K562 (cell line): Measurements from ENCODE around the gene ASB18. TPM values are rescaled to one million over a fixed set of nuclear protein-coding genes. Genes with fewer than 3 reads are reported as not detected.

Experiments
- ATAC-seq: fragments of 200-7000 bp; cut with Tn5 transposase; 3 replicates; pipeline ENCODE4 v1.9.1; 2020; ENCODE audit warnings: moderate library complexity
- BruUV-seq: library from RNA; stranded (reverse); fragments of 400-500 nt; replicated peaks from 2 replicates; lab custom pipeline; 2021; lab: Mats Ljungman, UMichigan
- CTCF ChIA-PET: fragments of 300-600 bp; formaldehyde crosslinking; extraction: SDS; loops from one replicate; lab custom pipeline; 2021; ENCODE audit warnings: low intra/inter-chr PET ratio; lab: Yijun Ruan, JAX
- POLR2A ChIA-PET: fragments of 300-600, 350-650 bp; sonication (Branson Sonifier 250); formaldehyde crosslinking; extraction: SDS; loops from one replicate; lab custom pipeline; 2021; ENCODE audit warnings: antibody characterized with exemption, inconsistent platforms; lab: Yijun Ruan, JAX
- DNase-seq, 4 experiments: peaks; one replicate each; pipeline versions ENCODE4 v3.0.0 to v3.0.0-alpha.2; 2011 to 2018; ENCODE audit warnings: low spot score in 3 of 4, mixed read lengths in 3 of 4; ENCODE audit errors: extremely low read depth in 1 of 4
- FAIRE-seq: peaks from 2 replicates; lab custom pipeline; 2011; peaks lifted over from hg19 to GRCh38; lab: Jason Lieb, UNC
- H2AFZ ChIP-seq: 2 replicates; pipeline ENCODE4 v1.6.0; 2011; ENCODE audit warnings: low read depth, low read length, control low read depth, inconsistent platforms
- H3K27ac ChIP-seq: fragments of 200-600 bp; 3 replicates; pipeline ENCODE4 v1.8.0; 2011; ENCODE audit warnings: low read depth, mild to moderate bottlenecking, control low read depth, inconsistent platforms, low read length, moderate library complexity, mixed read lengths; ENCODE audit errors: extremely low read depth
- H3K27me3 ChIP-seq, 2 experiments: fragments of 300-600 bp in 1 of 2; 2 replicates in 1 of 2; 3 replicates in 1 of 2; pipeline versions ENCODE4 v1.6.0 to v1.8.0; 2011; ENCODE audit warnings: inconsistent platforms in 2 of 2, low read length in 2 of 2, mild to moderate bottlenecking in 1 of 2, mixed read lengths in 1 of 2, moderate library complexity in 1 of 2; ENCODE audit not compliant: control insufficient read depth in 2 of 2, insufficient read depth in 2 of 2
- H3K36me3 ChIP-seq: fragments of 300-600 bp; 3 replicates; pipeline ENCODE4 v1.8.0; 2011; ENCODE audit warnings: mild to moderate bottlenecking, low read length, inconsistent platforms; ENCODE audit not compliant: control insufficient read depth, insufficient read depth
- H3K4me1 ChIP-seq, 2 experiments: fragments of 200-600 bp in 1 of 2; replicated peaks in 1 of 2; 2 replicates in 1 of 2; 3 replicates in 1 of 2; pipeline versions ENCODE4 v1.5.1 to v1.8.0; 2011; ENCODE audit warnings: inconsistent platforms in 2 of 2, low read length in 2 of 2, mild to moderate bottlenecking in 1 of 2, mixed read lengths in 1 of 2, moderate library complexity in 1 of 2; ENCODE audit not compliant: control insufficient read depth in 2 of 2, insufficient read depth in 2 of 2
- H3K4me2 ChIP-seq: 2 replicates; pipeline ENCODE4 v1.6.1; 2011; ENCODE audit warnings: low read length, control low read depth, inconsistent platforms, mixed read lengths; ENCODE audit not compliant: insufficient read depth
- H3K4me3 ChIP-seq: fragments of 200-600 bp; sonication (generic), shearing (Covaris generic); 2 replicates; pipeline ENCODE4 v1.5.1; 2016; ENCODE audit warnings: control low read depth, inconsistent platforms
- H3K79me2 ChIP-seq: fragments of 200-600 bp; 3 replicates; pipeline ENCODE4 v1.8.0; 2011; ENCODE audit warnings: low read length, inconsistent platforms; ENCODE audit not compliant: control insufficient read depth, insufficient read depth
- H3K9ac ChIP-seq, 2 experiments: 2 replicates each; pipeline versions ENCODE4 v1.6.0 to v1.6.1; 2011; ENCODE audit warnings: low read depth in 2 of 2, low read length in 2 of 2, control low read depth in 1 of 2, inconsistent platforms in 1 of 2, mild to moderate bottlenecking in 1 of 2, mixed read lengths in 1 of 2; ENCODE audit not compliant: insufficient read depth in 1 of 2
- H3K9me1 ChIP-seq: one replicate; pipeline ENCODE4 v1.6.0; 2011; ENCODE audit warnings: inconsistent platforms, mild to moderate bottlenecking, low read length, moderate library complexity; ENCODE audit not compliant: control insufficient read depth, insufficient read depth
- H3K9me3 ChIP-seq: replicated peaks from 2 replicates; pipeline ENCODE4 v1.5.1; 2011; ENCODE audit warnings: low read depth, low read length, inconsistent platforms; ENCODE audit not compliant: control insufficient read depth, insufficient read depth
- H4K20me1 ChIP-seq: replicated peaks from 2 replicates; pipeline ENCODE4 v1.6.1; 2011; ENCODE audit warnings: low read length, inconsistent platforms, mixed read lengths; ENCODE audit not compliant: control insufficient read depth, insufficient read depth
- ARNT ChIP-seq, 2 experiments: fragments of 450-650 bp; IDR thresholded peaks; 2 replicates each; pipeline ENCODE4 v1.6.1; 2016; ENCODE audit warnings: mild to moderate bottlenecking in 1 of 2
- HDAC8 ChIP-seq: fragments of 450-650 bp; IDR thresholded peaks from 2 replicates; pipeline ENCODE4 v1.6.1; 2016; ENCODE audit warnings: mild to moderate bottlenecking, missing genetic modification characterization, moderate library complexity, missing compliant biosample characterization
- HOXB6 ChIP-seq: fragments of 250-450 bp; sonication (Bioruptor Pico); IDR thresholded peaks from 2 replicates; pipeline ENCODE4 v1.5.1; 2022; ENCODE audit warnings: mild to moderate bottlenecking, borderline replicate concordance
- NR2C2 ChIP-seq, 2 experiments: fragments of 200-800 bp in 1 of 2; sonication (Bioruptor generic) in 1 of 2; sonication (generic) in 1 of 2; formaldehyde crosslinking in 1 of 2; IDR thresholded peaks; 2 replicates each; pipeline versions ENCODE4 v1.6.1 to v1.8.0; 2016 to 2022; ENCODE audit warnings: mild to moderate bottlenecking in 1 of 2, missing compliant biosample characterization in 1 of 2, missing genetic modification characterization in 1 of 2, missing genetic modification reagents in 1 of 2
- SMAD3 ChIP-seq: fragments of 450-650 bp; formaldehyde crosslinking; conservative IDR thresholded peaks from 2 replicates; pipeline ENCODE4 v1.4.0; 2020; ENCODE audit warnings: mild to moderate bottlenecking
- XRCC3 ChIP-seq: fragments of 450-650 bp; IDR thresholded peaks from 2 replicates; pipeline ENCODE4 v1.6.1; 2017; ENCODE audit warnings: mild to moderate bottlenecking, moderate library complexity
- ZNF41 ChIP-seq: fragments of 250-450 bp; sonication (Bioruptor Pico); conservative IDR thresholded peaks from 2 replicates; pipeline ENCODE4 v1.4.0; 2020; ENCODE audit warnings: mild to moderate bottlenecking
- ZNF445 ChIP-seq: fragments of 250-450 bp; sonication (Bioruptor Pico); IDR thresholded peaks from 2 replicates; pipeline ENCODE4 v1.4.0; 2020; ENCODE audit warnings: low read depth, mild to moderate bottlenecking, moderate library complexity
- ZNF699 ChIP-seq: fragments of 250-450 bp; sonication (Bioruptor Pico); IDR thresholded peaks from 2 replicates; pipeline ENCODE4 v1.8.0; 2021; ENCODE audit warnings: mild to moderate bottlenecking, moderate library complexity; ENCODE audit not compliant: insufficient replicate concordance
- WGBS: fragments of 100-300 bp; shearing (Covaris generic); methylation state at CpG from one replicate; pipeline ENCODE4 v1.1.6; 2016; ENCODE audit warnings: low coverage, mixed read lengths; ENCODE audit not compliant: insufficient coverage; ENCODE audit errors: missing lambda C conversion rate; 5-methylcytosine and 5-hydroxymethylcytosine counted together
- in situ Hi-C: fragments of 300-500 bp; cut with MboI; formaldehyde crosslinking; loops from 4 replicates; pipeline ENCODE4 v1.15.0; 2018; ENCODE audit warnings: inconsistent platforms, mixed read lengths
- intact Hi-C: fragments of 100-400 bp; cut with micrococcal nuclease; formaldehyde crosslinking; loops from 2 replicates; pipeline ENCODE4 v1.14.2; 2022
- polyA plus RNA-seq, 8 experiments: library from polyadenylated mRNA; depleted of rRNA in 4 of 8; stranded (reverse) in 5 of 8; unstranded in 3 of 8; fragments of >200 nt; fragmentation: Nextera tagmentation in 2 of 8; fragmentation: Illumina TruSeq in 1 of 8; extraction: Ambion mirVana in 2 of 8; extraction: Trizol in 1 of 8; gene quantifications; 2 replicates each; pipeline versions ENCODE4 v1.2.1 to v1.2.3, GENCODE V29; 2011 to 2014; ENCODE audit warnings: inconsistent platforms in 1 of 8, missing spikeins in 1 of 8
- total RNA-seq, 7 experiments: library from RNA; depleted of rRNA in 6 of 7; stranded (reverse); fragments of >200 nt in 6 of 7; fragmentation: Illumina TruSeq in 2 of 7; extraction: Trizol in 2 of 7; gene quantifications; 2 replicates each; pipeline versions ENCODE4 v1.2.1 to v1.2.3, GENCODE V29; 2011 to 2021; ENCODE audit warnings: low replicate concordance in 1 of 7
- TF ChIP-seq, protein P1 (sequence below): fragments of 450-650 bp; formaldehyde crosslinking; IDR thresholded peaks from 2 replicates; pipeline ENCODE4 v1.4.0; 2022; ENCODE audit warnings: mild to moderate bottlenecking, moderate library complexity
- TF ChIP-seq, protein P2 (sequence below): sonication (generic); formaldehyde crosslinking; IDR thresholded peaks from 2 replicates; pipeline ENCODE4 v1.8.0; 2022; ENCODE audit warnings: mild to moderate bottlenecking, missing genetic modification reagents

Gene ASB18
- total and polyA plus RNA-seq, 9 of the 15 experiments (the other 6 are each of a cell fraction or from before 2014, with no cell fraction given): not detected

DNA sequence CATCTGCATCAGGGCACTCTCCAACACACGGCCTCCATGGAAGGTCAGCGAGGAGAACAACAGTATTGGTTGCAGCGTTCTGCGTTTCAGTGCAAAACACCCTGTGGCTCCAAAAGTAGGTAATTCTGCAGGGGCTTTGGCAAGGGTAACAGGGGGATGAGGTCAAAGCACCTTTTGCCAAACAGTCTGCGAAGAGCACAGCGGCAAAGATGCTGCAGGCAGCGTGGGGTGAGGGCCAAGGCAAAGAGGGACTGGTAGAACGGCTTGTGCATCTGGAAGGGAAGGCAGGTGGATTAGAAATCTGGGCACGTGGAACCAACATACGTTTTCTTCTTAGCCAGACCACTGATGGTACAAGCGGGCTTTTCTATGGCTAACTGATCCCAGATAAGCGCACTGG is 69.4 kb downstream of the ASB18 start:
- no peak overlapping the region for H3K4me3 ChIP-seq
- FAIRE-seq: no peak
- 5% methylated on average over 11 of the region's 12 CpGs for WGBS
- H3K27me3 ChIP-seq: peaks cover 0 to 25% of the 10 kb centered on the region in 2 experiments; a peak in 2 of 5 replicates
- no peak for DNase-seq
- ChIA-PET CTCF (no interaction called here), POLR2A (interaction anchor here (0.6 kb wide), 1 partner anchor 1106 kb away, joined by 3 read pairs; no protein-coding TSS in a partner anchor)
- H3K27ac ChIP-seq: no peak overlapping the region
- no peak overlapping the region for H3K9ac ChIP-seq
- no peaks in the 10 kb centered on the region for H3K79me2 ChIP-seq
- H2AFZ ChIP-seq: no peak overlapping the region
- in situ Hi-C loops: no loop called here
- TF ChIP-seq HOXB6 (no peak), XRCC3 (no peak), ZNF41 (CRISPR knock-in tag) (no peak), ZNF445 (no peak), ARNT (IDR thresholded peaks at IDR 0.05) (no peak), ZNF699 (CRISPR knock-in tag) (no peak), NR2C2 (CRISPR knock-in tag; IDR thresholded peaks at IDR 0.05) (no peak), NR2C2 (tag; IDR thresholded peaks at IDR 0.05) (no peak), SMAD3 (CRISPR knock-in tag) (no peak), HDAC8 (tag) (no peak)
- TF ChIP-seq, protein P1, sequence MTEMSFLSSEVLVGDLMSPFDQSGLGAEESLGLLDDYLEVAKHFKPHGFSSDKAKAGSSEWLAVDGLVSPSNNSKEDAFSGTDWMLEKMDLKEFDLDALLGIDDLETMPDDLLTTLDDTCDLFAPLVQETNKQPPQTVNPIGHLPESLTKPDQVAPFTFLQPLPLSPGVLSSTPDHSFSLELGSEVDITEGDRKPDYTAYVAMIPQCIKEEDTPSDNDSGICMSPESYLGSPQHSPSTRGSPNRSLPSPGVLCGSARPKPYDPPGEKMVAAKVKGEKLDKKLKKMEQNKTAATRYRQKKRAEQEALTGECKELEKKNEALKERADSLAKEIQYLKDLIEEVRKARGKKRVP (CRISPR knock-in tag): no peak
- TF ChIP-seq, protein P2, sequence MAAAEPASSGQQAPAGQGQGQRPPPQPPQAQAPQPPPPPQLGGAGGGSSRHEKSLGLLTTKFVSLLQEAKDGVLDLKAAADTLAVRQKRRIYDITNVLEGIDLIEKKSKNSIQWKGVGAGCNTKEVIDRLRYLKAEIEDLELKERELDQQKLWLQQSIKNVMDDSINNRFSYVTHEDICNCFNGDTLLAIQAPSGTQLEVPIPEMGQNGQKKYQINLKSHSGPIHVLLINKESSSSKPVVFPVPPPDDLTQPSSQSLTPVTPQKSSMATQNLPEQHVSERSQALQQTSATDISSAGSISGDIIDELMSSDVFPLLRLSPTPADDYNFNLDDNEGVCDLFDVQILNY (CRISPR knock-in tag): no peak
- BruUV-seq: no TSS peak
- H4K20me1 ChIP-seq: no peaks in the 10 kb centered on the region
- ATAC-seq: no peak
- no peaks in the 10 kb centered on the region for H3K4me1 ChIP-seq
- intact Hi-C loops: no loop called here
- H3K36me3 ChIP-seq: no peaks in the 10 kb centered on the region
- H3K4me2 ChIP-seq: no peak overlapping the region
- no peaks in the 10 kb centered on the region for H3K9me1 ChIP-seq
- no peaks in the 10 kb centered on the region for H3K9me3 ChIP-seq
